Cardiac fibroblast (primary cell): ENCODE measurements around the gene TRAPPC8.
"Not testable (repeated sequence)": the region's sequence is repeated elsewhere in the genome, so short reads cannot be mapped to it uniquely, and the experiment has no call there.

Experiments used
- DNase-seq, 2 donors: peaks; one replicate each; pipeline versions ENCODE4 v3.0.0 to v3.0.0-alpha.2; 2010; ENCODE audit warnings: low read depth in 2 of 2
- H3K4me3 ChIP-seq, 2 donors: replicated peaks in 1 of 2; 1 replicate in 1 of 2; 2 replicates in 1 of 2; pipeline ENCODE4 v1.5.1; 2011; ENCODE audit warnings: low read depth in 2 of 2, low read length in 2 of 2, mild to moderate bottlenecking in 2 of 2, moderate library complexity in 1 of 2
- TF ChIP-seq, protein P1 (sequence below): IDR thresholded peaks from one replicate; pipeline ENCODE4 v1.5.1; 2011; ENCODE audit warnings: low read depth, mild to moderate bottlenecking, low read length, inconsistent platforms

Gene TRAPPC8

GRCh38 chr18:31831903-31832302 is 111.0 kb downstream of the TRAPPC8 start:
- TF ChIP-seq, protein P1, sequence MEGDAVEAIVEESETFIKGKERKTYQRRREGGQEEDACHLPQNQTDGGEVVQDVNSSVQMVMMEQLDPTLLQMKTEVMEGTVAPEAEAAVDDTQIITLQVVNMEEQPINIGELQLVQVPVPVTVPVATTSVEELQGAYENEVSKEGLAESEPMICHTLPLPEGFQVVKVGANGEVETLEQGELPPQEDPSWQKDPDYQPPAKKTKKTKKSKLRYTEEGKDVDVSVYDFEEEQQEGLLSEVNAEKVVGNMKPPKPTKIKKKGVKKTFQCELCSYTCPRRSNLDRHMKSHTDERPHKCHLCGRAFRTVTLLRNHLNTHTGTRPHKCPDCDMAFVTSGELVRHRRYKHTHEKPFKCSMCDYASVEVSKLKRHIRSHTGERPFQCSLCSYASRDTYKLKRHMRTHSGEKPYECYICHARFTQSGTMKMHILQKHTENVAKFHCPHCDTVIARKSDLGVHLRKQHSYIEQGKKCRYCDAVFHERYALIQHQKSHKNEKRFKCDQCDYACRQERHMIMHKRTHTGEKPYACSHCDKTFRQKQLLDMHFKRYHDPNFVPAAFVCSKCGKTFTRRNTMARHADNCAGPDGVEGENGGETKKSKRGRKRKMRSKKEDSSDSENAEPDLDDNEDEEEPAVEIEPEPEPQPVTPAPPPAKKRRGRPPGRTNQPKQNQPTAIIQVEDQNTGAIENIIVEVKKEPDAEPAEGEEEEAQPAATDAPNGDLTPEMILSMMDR: no peak
- no peak for DNase-seq
- H3K4me3 ChIP-seq: no peak overlapping the region

- no peak for DNase-seq
- TF ChIP-seq, protein P1: no peak
- H3K4me3 ChIP-seq: no peak overlapping the region
Measured at GRCh38 chr18:31830686-31831085, 112.2 kb downstream of the TRAPPC8 start.

DNA sequence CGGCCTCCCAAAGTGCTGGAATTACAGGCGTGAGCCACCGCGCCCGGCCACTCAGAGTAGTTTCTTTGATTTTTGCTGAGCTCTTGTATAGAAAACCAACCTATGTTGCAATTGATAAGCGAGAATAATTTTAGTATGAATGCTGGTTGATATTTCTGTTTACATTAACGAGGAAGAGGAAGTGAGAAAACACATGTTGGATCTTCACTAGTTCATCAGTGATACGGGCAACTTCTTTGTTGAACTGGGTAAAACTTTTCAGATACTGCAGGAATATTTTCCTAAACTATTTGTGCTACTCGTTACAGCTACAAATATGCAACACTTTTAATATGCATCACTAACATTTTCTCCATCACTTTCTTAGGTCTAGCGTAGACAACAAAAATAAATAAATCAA is 114.3 kb downstream of the TRAPPC8 start:
- no peak overlapping the region for H3K4me3 ChIP-seq
- TF ChIP-seq, protein P1: no peak
- DNase-seq: no peak

DNA sequence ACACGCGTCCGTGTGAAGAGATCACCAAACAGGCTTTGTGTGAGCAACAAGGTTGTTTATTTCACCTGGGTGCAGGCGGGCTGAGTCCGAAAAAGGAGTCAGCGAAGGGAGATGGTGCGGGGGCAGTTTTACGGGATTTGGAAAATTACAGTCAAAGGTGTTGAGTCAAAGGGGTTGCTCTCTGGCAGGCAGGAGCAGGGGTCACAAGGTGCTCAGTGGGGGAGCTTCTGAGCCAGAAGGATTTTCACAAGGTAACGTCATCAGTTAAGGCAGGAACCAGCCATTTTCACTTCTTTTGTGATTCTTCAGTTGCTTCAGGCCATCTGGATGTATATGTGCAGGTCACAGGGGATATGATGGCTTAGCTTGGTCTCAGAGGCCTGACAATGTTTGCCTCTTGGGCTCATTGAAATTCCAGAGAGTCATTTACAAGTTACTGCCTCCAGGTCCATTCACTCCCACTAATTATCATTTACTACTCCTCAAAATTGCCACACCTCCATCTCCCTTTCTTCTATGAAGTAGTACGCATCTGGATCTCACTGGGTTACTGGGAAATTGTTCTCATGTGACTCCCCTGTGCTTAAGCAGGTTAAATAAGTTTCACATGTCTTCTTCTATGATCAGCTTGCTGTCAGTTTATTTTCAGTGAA is 116.1 kb downstream of the TRAPPC8 start:
- not testable (repeated sequence) for H3K4me3 ChIP-seq, DNase-seq

- no peak overlapping the region for H3K4me3 ChIP-seq
- TF ChIP-seq, protein P1: no peak
- no peak for DNase-seq
Measured at GRCh38 chr18:31825772-31826171, 117.2 kb downstream of the TRAPPC8 start.

DNA sequence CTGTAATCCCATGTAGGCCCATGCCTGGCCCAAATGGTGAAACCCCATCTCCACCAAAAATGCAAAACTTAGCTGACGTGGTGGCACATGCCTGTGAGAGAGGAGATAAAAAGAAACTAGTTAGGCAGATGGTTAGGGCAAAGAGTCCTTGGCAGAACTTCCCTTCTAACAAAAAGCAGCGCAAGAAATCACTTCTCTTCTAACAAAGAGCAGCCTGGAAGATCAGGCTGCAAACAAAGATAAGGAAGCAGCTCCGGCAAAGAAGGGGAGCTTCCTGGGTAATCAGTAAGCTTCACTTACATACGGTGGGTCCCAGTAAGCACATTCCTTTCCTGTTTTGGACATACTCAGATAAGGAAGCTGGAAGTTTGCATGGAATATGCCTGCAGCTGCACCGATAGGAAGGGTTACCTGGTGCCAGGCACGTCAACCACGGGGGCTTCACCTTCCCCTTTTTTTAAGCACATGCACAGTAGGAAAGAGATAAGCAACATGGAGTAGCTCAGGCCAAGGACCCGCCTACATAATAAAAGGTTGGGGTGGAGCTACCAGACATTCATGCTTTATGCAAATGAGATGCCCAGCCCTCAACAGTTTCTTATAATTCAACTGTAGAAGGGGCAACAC is 121.3 kb downstream of the TRAPPC8 start:
- TF ChIP-seq, protein P1: no peak
- DNase-seq: peak in 1 of 2 donors; percentile 17
- H3K4me3 ChIP-seq: no peak overlapping the region

DNA sequence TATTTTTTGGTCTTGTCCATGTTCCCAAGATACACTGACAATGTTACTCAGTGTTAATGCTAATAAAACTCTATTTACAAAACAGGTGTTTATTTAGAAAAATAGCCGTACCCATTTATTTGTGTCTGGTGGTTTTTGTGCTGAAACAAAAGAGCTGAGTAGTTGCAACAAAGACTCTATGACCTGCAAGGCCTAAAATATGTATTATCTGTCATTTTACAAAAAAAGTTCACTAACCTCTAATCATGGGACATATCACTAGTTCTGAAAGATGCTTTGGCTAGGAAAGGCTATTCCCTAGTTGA is 123.1 kb downstream of the TRAPPC8 start:
- no peak overlapping the region for H3K4me3 ChIP-seq
- TF ChIP-seq, protein P1: no peak

More for the DNA sequence above, 123.1 kb downstream of the TRAPPC8 start:
- no peak for DNase-seq
